Raji (cell line): ENCODE data around the gene RAI14.

Experiments
- POLR2A ChIP-seq: IDR thresholded peaks from 2 replicates; pipeline ENCODE4 v1.6.1; 2011; ENCODE audit warnings: low read depth, low read length, control low read depth; ENCODE audit not compliant: insufficient read depth

The RAI14 gene

GRCh38 chr5:34626751-34627150 is 29.4 kb upstream of the RAI14 start:
- TF ChIP-seq POLR2A: no peak

GRCh38 chr5:34627794-34628193 is 28.3 kb upstream of the RAI14 start:
- TF ChIP-seq POLR2A: no peak

DNA sequence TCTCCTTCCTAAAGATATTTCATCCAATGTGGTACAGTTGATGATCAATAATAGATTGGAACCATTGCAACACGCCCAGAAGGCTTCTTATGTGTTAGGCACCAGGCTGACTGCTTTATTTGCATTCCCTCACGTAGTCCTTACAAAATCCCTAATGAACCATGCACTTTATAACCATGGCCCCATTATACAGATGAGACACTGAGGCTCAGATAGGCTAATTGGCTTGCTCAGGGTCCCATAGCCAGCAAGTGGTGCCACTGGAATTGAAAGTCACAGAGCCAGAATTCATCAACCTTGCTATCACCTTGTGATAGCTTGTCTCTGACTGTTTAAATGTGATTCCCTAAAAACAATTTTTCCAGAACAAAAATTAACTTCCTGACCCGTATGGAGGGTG is 27.8 kb upstream of the RAI14 start:
- no peak for TF ChIP-seq POLR2A

- TF ChIP-seq POLR2A: no peak
Observed at GRCh38 chr5:34630596-34630995, 25.5 kb upstream of the RAI14 start.

DNA sequence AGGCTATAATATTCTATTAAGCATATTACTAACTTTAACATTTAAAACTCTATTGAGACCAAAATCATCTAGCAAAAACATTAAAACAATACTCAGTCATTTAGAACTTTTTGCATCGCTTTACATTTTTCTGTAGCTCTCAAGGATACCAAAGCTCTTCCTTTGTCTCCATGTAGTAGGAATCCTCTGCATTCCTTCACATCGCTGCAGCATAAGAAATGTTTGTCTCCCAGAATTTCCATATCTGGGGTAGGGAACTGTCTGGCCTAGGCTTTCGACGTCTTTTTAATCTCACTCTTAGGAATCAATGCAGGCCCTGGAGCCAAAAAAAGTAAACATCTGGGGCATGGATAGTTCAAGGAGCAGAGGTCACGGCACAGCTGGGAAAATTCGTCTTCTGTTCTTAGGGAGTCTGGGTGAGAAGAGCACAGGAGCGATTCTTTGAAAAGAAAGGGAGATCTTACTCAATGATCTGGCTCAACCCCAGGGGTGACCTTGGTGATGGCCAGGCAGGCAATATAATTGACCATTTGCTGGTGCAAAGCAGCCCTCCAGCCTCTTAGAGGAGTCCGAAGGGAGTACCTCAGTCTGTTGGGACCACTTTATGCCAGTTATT is 23.2 kb upstream of the RAI14 start:
- TF ChIP-seq POLR2A: no peak

DNA sequence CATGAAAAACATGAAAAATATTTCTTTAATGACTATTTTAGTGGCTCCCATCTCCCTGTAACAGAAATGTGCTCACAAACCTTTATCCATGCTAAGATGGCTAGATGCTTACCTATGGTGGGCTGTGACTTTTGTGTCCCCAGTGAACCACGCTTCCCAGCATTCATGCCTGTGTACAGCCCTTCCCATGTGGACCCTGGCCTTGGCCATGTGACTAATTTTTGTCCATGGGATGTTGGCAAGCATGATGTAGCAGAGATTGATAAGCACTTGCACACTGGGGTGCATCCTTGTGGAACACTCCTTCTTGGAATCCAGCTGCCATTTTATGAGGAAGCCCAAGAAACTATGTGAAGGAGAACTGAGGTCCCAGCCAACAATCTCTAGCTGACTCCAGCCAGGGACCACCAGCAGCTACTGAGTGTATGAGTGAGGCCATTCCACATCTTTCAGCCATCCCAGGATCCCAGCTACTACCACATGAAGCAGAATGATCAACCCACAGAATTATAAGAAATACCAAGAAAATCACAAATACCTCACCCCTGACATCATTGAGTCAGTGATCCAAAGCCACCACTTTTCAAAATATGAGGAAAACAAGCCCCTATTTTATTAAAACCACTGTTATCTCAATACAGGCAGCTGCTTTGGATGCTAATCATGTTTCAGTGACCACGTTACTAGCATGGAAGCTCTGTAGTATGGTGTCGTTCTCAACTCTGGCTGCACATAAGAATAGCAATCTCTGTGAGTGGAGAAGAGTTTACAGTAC is 16.1 kb upstream of the RAI14 start:
- no peak for TF ChIP-seq POLR2A

DNA sequence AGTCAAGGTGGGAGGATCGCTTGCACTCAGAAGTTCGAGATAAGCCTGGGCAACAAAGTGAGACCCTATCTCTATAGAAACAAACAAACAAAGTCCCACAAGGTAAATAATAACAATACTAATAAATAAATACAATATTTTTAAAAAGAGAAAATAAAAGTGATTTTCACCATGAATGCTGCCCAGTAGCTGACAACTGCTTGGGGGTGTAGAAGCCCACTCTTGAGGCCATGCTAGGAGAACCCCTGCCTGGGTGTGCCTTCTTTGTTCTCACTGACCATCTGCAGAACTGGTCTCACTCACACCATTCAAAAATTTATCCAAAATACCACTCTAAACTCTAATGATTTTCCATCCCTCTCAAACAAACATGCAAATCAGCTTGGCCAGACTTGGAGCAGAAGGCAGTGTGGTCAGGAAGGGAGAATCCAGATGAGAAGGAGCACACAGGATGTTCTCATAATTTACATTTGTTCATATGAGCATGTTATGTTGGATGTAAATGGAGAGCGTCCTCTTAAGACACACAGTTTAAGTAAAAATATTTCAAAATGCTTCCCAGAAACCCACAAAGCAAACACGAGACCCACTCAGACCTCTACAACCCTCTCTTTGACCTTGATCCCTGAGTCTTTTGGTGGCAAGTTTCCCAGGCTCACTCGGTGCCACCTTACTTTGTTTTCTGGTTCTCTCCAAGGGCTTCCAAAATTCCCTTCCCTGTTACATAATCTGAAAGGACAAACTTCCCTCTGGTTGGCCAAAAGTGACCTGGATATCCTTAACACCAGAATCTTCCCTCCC is 7.9 kb upstream of the RAI14 start:
- no peak for TF ChIP-seq POLR2A

DNA sequence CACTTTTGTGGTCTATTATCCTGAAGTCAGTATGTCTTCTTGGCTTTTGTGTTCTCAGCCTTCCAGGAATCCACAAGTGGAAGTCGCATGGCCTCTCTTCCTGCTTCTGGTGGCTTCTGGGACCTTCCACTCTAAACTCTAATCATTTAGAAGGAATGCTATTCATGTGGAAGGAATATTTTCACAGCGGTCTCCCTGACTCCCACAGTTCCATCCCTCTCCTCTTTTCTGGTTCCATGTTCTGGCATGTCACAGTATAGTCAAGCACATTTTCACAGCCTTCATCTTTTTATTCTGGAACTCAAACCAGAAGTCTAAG is 7.3 kb upstream of the RAI14 start:
- no peak for TF ChIP-seq POLR2A

DNA sequence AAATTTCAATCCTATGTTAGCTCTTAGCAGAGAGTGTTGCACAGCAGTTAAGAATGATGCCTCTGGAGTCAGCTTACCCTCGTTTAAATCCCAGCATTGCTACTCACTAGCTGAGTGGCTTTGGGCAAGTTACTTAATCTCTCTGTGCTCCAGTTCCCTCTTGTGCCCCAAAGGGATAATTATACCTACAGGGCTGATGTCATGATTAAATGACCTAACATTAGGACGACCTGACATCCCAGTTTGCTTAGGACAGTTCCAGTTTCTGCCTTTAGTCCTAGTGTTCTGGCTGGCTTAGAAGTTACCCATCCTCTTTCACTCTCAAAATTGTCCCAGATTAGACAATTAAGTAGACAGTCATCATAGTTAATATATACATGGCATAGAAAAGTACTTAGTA is 4.3 kb upstream of the RAI14 start:
- TF ChIP-seq POLR2A: no peak

DNA sequence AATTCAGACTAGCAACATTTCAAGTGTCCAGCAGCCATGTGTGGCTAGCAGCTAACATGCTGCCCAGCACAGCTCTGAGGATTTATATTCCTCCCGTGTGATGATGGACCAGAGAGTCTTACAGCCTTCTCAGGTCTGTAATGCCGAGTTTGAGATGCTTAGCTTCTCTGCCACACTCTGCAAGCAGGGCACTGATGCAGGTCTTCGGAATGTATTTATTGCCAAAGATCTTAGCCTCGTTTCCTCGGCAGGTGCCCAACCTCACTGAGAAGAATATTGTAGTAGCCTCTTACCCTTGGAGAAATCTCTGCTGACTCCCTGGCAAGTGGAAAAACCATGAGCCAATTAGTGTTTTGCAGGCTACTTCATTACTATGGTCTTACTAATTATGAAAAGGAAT is 3.7 kb upstream of the RAI14 start:
- no peak for TF ChIP-seq POLR2A

GRCh38 chr5:34652914-34653313 is 3.2 kb upstream of the RAI14 start:
- no peak for TF ChIP-seq POLR2A

- no peak for TF ChIP-seq POLR2A
Observed at GRCh38 chr5:34653708-34654107, 2.4 kb upstream of the RAI14 start.

DNA sequence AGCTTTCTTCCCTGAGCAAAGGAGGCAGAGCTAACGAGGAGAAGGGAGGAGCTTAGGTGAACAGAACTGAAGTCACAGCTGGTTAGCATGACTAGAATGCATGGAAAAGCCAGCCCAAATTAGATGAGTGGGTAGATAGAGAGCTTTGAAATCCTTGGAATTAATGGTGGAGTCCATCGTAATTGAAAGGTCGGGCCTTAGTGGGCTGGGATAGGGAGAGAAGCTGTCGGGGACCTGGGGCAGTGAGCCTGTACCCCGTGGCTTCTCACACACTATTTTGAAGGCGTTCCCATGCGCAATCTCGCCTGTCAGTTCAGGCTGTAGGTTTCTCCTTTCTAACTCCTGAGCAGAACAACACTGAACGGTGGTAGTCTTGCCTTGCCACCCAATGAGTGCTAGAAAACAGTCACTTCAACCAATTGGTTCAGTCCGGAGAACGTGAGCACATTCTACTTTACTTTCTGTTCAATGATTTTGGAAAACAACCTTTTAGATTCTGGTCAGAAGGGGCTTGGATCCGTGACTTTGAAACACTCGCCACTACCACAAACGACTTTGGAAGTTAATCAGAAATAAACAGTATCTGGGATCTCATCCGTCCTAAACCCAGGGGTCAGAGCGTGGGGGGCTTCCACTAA is 655 bp upstream of the RAI14 start:
- TF ChIP-seq POLR2A: no peak

DNA sequence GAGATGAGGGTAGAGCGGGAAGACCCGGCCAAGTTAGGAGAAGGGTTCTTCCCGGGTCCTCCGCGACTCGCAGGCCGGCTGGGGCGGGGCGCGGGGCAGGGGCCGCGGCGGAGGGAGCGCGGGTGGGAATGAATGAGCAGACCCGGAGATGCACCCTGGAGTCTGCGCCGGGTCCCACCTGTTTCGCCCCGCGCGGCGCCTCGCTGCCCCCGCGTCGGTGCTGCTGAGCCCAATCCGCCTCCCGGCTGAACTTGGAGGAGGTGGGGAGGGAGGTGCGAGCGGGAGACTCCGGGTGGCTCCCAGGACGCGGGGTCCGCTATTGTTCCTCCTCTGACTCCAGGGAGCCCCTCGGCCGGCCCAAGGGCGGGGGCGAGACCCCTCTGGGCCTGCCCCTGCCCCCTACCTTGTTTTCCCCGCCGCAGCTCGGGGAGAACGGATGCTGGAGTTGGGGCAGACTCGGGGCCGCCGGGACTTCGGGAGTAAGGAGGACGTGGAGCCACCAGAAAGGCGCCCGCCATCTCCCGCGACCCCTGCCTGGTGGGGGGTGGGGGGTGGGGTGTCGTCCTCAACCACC is 659 bp downstream of the RAI14 start:
- no peak for TF ChIP-seq POLR2A

DNA sequence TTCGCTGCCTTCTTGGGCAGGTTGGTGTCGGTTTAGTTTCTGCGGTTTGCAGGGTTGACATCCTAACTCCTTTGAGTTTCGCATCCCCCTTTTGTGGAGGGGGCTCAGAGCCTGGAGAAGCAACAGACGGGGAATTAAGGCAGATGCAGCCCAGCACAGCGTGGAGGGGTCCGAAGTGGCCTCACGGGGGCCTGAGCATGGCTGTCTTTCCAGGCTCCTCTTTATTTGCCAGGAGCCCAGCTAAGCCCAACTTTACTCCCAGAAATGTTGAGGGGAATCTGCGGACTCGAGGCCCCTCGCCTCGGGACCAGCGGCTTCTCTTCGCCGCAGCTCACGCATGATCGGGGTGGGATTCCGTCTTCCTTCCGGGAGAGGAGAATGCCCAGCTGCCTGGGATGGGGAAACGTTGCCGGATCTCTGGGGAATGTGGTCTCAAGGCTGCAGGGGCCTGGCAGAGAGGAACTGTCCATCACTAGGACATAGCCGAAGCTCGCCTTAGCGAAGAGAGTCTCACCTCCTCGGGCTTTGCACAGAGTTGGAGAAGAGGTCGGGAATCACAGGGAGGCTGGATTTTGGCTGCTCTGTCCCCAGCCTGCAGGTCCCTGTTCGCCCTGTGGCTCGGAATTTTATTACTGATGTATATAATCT is 1.3 kb downstream of the RAI14 start:
- TF ChIP-seq POLR2A: no peak

DNA sequence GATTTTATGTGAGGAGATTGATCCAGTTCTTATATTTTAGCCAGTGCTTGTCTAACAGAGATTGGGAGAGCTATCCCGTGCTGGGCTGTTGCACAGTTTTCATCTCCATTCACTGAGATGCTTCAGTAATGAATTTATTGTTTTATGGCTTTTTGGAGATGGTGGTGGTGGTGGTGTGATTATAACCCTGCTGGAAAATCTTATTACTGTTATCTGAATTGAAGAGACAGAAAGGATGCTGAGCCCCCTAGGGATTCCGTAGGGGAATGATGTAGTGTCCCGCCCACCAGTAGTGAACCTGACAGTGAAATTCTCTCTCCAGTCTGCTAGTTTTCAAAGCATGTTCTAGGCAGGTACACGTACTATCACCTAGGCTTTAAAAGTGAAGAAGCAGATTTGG is 1.9 kb downstream of the RAI14 start:
- no peak for TF ChIP-seq POLR2A

- TF ChIP-seq POLR2A: no peak
Observed at GRCh38 chr5:34659168-34659567, 3.0 kb downstream of the RAI14 start.
